ENCODE data around the gene MEIOSIN.

DNA sequence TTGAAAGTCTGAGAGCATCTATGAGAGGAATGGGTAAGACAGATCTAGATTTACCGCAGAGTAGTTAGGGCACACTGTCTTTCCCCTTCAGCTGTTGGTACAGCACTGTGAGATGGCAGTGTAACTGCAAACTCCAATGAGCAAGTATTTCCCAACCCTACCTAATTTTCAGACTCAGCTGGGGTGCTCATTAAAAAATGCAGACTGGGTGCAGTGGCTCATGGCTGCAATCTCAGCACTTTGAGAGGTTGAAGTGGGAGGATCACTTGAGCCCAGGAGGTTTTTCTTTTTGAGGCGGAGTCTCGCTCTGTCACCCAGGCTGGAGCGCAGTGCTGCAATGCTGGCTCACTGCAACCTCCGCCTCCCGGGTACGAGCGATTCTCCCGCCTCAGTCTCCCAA lies 28.1 kb upstream of the MEIOSIN start:
- TF ChIP-seq, protein P1, sequence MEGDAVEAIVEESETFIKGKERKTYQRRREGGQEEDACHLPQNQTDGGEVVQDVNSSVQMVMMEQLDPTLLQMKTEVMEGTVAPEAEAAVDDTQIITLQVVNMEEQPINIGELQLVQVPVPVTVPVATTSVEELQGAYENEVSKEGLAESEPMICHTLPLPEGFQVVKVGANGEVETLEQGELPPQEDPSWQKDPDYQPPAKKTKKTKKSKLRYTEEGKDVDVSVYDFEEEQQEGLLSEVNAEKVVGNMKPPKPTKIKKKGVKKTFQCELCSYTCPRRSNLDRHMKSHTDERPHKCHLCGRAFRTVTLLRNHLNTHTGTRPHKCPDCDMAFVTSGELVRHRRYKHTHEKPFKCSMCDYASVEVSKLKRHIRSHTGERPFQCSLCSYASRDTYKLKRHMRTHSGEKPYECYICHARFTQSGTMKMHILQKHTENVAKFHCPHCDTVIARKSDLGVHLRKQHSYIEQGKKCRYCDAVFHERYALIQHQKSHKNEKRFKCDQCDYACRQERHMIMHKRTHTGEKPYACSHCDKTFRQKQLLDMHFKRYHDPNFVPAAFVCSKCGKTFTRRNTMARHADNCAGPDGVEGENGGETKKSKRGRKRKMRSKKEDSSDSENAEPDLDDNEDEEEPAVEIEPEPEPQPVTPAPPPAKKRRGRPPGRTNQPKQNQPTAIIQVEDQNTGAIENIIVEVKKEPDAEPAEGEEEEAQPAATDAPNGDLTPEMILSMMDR (conservative IDR thresholded peaks at IDR 0.05), result no peak
- TF ChIP-seq ZFX (IDR thresholded peaks at IDR 0.05), result no peak

All from C4-2B (cell line).